Fibroblast of mammary gland (primary cell): Measurements from ENCODE around the gene CD37.

Experiments
- DNase-seq: peaks from one replicate; pipeline ENCODE4 v3.0.0-alpha.2; 2010; ENCODE audit warnings: low read depth
- H3K4me3 ChIP-seq: 2 replicates; pipeline ENCODE4 v1.5.1; 2011; ENCODE audit warnings: low read depth, mild to moderate bottlenecking, low read length, moderate library complexity; ENCODE audit not compliant: control insufficient read depth
- TF ChIP-seq, protein P1 (sequence below): conservative IDR thresholded peaks from 2 replicates; pipeline ENCODE4 v1.5.1; 2011; ENCODE audit warnings: low read depth, low read length, inconsistent platforms; ENCODE audit not compliant: control insufficient read depth, insufficient read depth

Gene CD37

DNA sequence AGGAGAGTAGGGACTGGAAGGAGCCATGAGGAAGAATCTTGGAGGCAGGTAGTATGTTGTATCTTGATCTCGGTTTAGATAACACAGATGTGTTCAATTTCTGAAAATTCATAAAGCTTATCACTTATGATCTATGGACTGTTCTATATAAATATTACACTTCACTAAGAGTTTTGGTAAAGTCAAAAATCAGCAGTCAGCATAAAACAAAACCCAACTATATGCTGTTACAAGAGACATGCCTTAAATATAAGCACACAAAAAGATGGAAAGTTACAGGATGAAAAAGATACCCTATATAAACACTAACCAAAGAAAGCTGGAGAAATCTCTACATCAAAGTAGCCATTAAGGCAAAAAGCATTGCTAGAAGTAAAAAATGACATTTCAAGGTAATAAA, 48.4 kb downstream of the CD37 start:
- TF ChIP-seq, protein P1, sequence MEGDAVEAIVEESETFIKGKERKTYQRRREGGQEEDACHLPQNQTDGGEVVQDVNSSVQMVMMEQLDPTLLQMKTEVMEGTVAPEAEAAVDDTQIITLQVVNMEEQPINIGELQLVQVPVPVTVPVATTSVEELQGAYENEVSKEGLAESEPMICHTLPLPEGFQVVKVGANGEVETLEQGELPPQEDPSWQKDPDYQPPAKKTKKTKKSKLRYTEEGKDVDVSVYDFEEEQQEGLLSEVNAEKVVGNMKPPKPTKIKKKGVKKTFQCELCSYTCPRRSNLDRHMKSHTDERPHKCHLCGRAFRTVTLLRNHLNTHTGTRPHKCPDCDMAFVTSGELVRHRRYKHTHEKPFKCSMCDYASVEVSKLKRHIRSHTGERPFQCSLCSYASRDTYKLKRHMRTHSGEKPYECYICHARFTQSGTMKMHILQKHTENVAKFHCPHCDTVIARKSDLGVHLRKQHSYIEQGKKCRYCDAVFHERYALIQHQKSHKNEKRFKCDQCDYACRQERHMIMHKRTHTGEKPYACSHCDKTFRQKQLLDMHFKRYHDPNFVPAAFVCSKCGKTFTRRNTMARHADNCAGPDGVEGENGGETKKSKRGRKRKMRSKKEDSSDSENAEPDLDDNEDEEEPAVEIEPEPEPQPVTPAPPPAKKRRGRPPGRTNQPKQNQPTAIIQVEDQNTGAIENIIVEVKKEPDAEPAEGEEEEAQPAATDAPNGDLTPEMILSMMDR: no peak
- no peak for DNase-seq
- no peak overlapping the region for H3K4me3 ChIP-seq

DNA sequence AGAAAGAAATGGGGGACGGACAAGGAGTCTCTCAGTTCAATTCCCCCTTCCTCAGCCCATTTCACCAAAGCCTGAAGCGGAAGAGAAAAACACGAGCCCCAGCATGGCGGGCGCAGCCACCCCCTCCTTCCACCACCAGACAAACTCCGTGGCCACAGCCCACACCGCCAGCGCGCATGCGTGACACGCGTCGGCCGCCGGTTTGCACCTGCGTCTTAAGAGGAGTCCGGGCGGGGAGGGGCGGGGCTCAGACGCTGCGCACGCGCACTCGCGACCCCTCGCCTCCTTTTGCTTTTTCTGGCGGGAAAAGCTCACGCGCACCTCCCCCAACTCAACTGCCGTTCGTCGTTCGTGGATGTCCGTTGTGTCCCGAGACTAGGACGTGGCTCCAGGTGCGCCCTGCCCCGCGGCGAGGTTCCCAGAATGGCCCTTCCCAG, 52.7 kb downstream of the CD37 start, which contains the start of gene KASH5:
TSS of gene KASH5 (plus strand) at position 314 of the 437 bp plus-strand sequence. CDS start 2,635 bp downstream, outside the sequence.
- DNase-seq: peak; percentile 52
- no peak within 1 kb of the TSS for H3K4me3 ChIP-seq
- TF ChIP-seq, protein P1: no peak

DNA sequence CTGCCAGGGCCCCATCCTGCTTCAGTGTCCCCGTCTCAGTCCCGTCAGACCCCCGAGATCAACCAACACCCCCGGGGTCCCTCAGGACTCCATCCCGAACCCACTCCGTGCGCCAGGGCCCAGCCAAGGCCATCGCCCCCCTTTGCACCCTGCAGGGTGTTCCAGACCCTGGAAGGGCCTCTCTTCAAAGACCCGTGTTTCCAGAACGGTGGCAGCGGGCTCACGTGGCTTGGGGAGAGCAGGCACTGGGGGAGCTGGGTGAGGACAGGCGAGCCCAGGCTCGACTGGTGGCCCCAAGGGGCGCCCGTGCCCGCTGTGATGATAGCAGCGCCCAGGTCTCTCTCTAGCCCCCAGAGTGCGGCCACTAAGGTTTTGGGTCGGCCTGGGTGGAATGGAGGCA, 54.2 kb downstream of the CD37 start:
- no peak overlapping the region for H3K4me3 ChIP-seq
- TF ChIP-seq, protein P1: no peak
- no peak for DNase-seq
